HG03196 (cell line): Measurements from ENCODE around the gene TOM1.

Experiments
- ATAC-seq: cut with Tn5 transposase; IDR thresholded peaks from one replicate; pipeline ENCODE4 v1.9.1; 2021; ENCODE audit not compliant: unreplicated experiment

TOM1 gene

GRCh38 chr22:35322893-35323292, 23.2 kb downstream of the TOM1 start:
- no peak for ATAC-seq

- ATAC-seq: no peak
These were observed 23.6 kb downstream of the TOM1 start for GRCh38 chr22:35323305-35323704.

DNA sequence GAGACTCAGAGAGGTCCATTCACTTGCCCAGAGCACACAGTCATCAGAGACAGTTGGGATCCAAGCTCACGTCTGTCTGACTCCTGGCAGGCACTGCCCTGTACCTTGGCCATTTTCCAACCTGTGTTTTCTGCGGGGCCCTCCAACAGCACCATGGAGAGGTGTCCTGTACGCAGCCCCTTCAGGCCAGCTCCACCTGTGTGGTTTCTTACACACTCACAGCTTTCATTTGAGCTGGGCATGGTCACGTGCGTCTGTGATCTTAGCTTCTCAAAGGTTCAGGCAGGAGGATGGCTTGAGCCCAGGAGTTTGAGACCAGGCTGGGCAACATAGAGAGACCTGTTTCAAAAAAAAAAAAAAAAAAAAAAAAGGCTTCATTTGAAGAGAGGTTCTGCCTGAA, 24.4 kb downstream of the TOM1 start:
- ATAC-seq: no peak

GRCh38 chr22:35324762-35325161, 25.1 kb downstream of the TOM1 start:
- ATAC-seq: no peak

DNA sequence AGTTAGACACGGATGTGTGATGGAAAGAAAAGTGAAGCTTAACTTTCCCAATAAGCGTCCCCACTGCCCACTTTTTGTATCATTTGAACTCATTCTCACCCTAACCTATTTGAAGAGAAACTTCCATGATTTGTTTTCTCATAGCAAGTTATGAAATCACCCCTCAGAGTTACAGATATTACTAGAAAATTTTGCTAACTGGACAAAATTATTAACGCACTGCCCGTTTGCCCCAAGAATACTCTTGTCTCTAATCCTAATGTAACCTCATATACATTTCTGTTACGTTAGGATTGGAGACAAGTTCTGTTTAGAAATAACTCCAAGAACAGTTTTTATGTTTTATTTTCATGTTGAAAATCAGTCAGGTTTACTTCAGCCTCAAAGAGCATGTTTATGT, 25.5 kb downstream of the TOM1 start:
- no peak for ATAC-seq

DNA sequence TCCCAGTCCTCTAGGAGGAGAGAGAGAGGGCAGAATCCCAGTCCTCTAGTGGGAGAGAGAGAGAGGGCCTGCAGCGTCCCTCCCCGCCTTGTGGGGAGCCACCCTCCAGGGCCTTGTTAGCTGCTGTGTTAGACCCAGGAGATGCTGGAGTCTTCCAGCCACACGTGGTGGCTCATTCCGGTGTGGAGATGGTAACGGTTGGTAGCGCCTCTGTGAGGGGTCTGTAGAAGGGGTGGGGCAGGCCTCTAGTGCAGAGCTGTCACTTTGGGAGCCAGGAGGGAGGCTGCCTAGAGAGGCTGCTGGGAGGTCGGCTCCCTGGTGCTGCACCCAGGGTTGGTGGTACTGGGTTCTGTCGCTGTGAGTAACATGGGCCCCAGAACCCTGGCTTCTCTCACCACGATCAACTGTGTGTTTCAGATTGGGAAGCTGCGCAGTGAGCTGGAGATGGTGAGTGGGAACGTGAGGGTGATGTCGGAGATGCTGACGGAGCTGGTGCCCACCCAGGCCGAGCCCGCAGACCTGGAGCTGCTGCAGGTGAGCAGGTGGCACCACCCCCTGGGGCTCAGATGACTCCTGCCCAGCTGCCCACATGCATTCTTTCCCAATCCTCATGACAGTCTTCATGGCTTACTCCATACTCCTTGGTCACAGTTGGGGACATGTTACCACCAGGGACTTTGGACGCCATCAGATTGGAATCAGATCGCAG, 27.3 kb downstream of the TOM1 start:
- no peak for ATAC-seq

GRCh38 chr22:35327690-35328471, 28.2 kb downstream of the TOM1 start:
- ATAC-seq: no peak

GRCh38 chr22:35328472-35328885, 28.8 kb downstream of the TOM1 start:
- no peak for ATAC-seq

GRCh38 chr22:35329114-35329847, 29.6 kb downstream of the TOM1 start:
- ATAC-seq: no peak

GRCh38 chr22:35330258-35330861, 30.7 kb downstream of the TOM1 start:
- no peak for ATAC-seq

DNA sequence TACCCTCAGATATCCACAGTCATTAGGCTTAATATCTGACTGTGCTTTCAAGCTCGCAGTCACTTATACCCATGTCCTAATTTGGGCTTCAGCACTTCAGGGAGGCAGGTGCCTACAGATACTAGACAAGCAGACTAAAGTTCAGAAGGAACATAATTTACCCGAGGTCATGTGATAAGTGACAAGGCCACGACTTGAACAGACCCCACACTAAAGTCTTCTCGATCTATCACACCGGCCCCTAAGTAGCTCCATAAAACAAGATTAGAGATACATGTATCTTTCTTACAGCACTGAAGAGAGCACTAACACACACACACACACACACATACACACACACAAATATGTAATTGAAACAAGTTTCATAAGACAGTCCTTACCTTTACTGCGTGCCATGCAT, 32.6 kb downstream of the TOM1 start:
- no peak for ATAC-seq

DNA sequence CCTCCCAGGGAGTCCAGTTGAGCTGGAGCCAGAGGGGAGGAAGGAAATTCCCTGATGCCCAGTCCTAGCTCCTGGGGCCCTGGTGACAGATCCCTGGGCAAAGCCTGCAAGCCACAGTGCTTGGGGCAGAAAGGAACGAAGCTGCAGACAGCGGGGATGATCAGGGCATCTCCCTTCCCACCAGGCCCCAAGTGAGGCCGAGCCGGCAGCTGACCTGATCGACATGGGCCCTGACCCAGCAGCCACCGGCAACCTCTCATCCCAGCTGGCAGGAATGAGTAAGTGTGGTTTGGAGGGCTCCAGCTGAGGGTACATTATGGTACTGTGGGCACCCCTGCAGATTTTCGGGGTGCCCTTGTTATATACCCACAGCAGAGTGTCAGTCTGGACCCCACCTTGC, 33.5 kb downstream of the TOM1 start:
- no peak for ATAC-seq

- ATAC-seq: no peak
These were observed 34.3 kb downstream of the TOM1 start for GRCh38 chr22:35334004-35334403.

DNA sequence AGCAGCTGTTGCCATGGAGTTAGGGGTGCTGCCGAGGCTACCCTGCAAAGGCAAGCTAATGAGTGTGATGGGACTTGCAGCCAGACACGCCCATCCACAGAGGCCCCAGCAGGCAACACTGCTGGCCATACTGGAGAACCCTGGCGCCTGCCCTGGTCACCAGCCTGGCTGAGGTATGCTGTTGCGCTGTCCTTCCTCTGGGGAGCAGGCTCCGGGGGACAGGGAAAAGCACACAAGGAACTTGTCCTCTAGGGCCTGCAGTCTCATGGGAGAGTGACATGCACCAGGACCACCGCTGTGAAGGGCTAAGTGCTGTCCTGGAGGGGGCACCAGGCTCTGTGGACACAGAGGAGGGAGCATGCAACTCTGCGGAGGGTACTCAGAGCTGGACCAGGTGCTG, 35.8 kb downstream of the TOM1 start:
- no peak for ATAC-seq

GRCh38 chr22:35335936-35336781, 36.5 kb downstream of the TOM1 start:
- no peak for ATAC-seq

GRCh38 chr22:35337932-35338331, 38.2 kb downstream of the TOM1 start:
- ATAC-seq: no peak

DNA sequence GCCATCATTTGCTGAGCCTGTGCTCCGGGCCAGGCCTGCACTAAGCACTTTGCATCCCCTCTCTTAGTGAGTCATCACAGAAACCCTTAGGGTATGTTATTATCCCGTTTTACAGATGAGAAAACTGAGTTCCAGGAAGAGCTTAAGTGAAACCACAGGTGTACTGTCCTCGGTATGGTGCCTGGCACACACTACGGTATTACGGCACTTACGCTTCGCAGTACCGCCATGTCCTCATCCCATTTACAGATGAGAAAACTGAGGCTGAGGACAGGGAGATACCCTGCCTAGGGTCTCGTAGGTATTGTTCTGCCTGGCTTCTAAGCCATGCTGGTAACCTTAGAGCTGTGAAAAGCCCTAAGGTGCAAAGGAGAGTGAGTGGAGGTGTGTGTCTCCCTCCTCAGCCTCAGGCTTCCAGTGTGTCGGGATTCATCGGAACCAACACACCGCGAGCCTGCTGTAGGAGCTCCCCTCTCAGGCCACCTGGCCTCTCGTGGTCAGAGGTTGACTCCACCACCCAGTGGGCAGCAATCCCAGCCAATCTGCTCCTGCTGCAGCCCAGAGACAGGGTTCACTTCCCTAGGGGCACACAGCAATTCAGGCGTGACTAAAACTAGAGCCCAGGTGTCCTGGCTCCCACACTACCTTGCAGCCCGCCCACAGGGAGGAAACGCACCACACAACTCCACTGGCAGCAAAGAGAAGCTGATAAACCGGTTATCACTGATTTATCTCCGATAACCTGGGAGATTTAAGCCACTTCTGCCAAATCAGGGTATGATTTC, 41.6 kb downstream of the TOM1 start:
- no peak for ATAC-seq

- no peak for ATAC-seq
These were observed 42.7 kb downstream of the TOM1 start for GRCh38 chr22:35342390-35342789.

- ATAC-seq: no peak
These were observed 44.2 kb downstream of the TOM1 start for GRCh38 chr22:35343664-35344550.
